ENCODE data around the gene OR2T35.
"Not testable (repeated sequence)": the region's sequence is repeated elsewhere in the genome, so short reads cannot be mapped to it uniquely, and the experiment has no call there.

The OR2T35 gene, protein sequence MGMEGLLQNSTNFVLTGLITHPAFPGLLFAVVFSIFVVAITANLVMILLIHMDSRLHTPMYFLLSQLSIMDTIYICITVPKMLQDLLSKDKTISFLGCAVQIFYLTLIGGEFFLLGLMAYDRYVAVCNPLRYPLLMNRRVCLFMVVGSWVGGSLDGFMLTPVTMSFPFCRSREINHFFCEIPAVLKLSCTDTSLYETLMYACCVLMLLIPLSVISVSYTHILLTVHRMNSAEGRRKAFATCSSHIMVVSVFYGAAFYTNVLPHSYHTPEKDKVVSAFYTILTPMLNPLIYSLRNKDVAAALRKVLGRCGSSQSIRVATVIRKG

GRCh38 chr1:248645178-248645577 is at the start of gene OR2T35:
OR2T35 (minus strand) TSS chr1:248645278; CDS start chr1:248639258, 6,020 bp downstream.
- DNase-seq (ENCODE audit: low spot score): not testable (repeated sequence)

- DNase-seq (ENCODE audit: low spot score): no peak
These were observed 46.6 kb upstream of the OR2T35 start for GRCh38 chr1:248691567-248692155.

DNA sequence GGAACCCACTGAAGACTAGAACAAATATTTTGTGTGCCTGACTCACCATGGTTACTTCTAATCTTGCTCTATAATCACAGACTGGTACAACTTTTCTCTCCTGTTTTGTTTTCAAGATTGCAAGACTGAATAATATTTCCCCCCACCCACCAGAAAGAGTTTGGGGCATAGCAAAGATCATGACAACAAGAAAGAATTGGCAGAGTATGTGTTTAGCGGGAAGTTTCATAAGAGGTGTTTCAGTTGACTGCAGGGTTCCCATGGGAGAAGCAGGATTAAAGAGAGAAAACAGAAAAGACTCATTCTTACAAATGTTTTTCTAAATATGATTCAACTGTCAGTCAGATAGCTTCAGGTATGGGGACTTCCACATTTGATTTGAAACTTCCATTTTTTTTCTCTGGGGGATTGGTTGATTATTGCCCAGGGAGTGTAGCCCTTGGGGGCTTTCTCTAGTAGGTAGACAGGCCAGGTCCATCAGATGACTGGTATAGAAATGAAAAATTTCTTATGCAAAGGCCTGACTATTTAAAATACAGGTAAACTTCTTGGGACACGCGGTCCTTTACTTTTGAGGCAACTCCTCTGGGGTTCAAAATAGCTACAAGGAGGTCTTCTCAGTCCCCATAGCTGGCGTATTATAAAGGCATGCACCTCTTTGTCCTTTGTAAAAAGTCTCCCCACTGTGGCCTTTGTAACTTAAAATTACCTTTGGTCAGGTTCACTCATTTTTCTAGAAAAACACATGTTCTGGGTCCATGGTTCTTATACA is 43.6 kb upstream of the OR2T35 start:
- DNase-seq (ENCODE audit: low spot score): no peak

DNA sequence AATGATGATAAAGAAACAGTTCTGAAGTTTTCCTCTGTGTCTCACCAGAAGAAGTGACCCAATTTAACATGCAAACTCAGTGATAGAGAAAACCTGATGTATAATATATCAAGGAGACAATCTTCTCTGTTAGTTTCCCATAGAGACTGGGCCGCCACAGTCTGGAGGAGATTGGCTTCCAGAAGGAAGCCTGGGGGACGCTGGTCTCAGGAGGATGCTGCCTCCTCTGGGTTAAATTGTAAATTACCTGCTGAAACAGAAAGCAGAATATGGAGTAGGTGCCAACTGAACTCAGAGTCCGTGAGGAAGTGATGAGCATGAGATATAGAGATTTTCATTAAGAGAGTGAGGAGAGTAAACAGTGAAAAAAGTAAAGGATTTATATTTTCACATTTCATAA is 41.7 kb upstream of the OR2T35 start:
- DNase-seq (ENCODE audit: low spot score): no peak

GRCh38 chr1:248681651-248682050 is 36.6 kb upstream of the OR2T35 start:
- no peak for DNase-seq (ENCODE audit: low spot score)

DNA sequence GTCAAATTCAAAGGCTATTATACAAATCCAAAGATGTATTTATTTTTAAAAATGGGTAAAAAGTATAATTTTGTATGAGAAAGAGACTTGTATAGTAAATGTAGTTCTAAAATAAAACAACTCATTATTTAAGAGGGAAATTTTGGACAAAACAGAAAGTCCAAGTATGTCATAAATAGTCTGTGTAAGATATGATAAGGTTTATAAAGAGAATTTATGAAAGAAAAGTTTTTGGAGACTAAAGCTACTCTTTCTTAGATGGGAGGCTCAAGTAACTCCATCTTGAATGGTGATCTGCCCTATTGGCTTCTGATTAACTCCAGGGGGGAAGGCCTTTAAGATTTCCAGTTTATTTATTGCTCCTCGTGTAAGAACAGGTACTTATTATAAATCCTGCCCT is 24.9 kb upstream of the OR2T35 start:
- DNase-seq (ENCODE audit: low spot score): no peak

- DNase-seq (ENCODE audit: low spot score): not testable (repeated sequence)
These were observed 18.6 kb upstream of the OR2T35 start for GRCh38 chr1:248663453-248664328.

GRCh38 chr1:248656797-248657196 is 11.7 kb upstream of the OR2T35 start:
- DNase-seq (ENCODE audit: low spot score): not testable (repeated sequence)

DNA sequence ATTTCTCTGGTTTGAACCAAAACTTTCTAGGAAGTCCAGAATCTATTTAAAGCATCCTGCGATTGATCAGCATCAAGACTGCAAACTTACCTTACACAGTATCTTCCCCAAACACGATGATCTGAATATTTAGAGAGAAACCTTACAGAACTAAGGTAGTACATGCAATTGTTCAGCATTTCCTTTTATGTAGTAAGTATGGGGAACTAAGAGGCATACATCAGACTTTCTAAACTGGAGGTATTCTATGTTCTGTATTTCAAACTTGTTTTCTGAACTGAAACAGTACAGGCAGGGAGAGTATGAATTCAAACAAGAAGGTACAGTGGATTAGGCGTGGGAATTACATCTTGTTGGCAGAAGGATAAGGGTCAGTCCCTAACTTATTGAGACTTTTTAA is 10.3 kb upstream of the OR2T35 start, which contains the start of gene OR2T27:
Gene OR2T27 (minus strand): TSS at position 175 of the 400 bp plus-strand sequence. CDS start 4,644 bp downstream, outside the sequence.
- DNase-seq (ENCODE audit: low spot score): not testable (repeated sequence)

GRCh38 chr1:248648770-248649536 is 3.9 kb upstream of the OR2T35 start:
- DNase-seq (ENCODE audit: low spot score): not testable (repeated sequence)

DNA sequence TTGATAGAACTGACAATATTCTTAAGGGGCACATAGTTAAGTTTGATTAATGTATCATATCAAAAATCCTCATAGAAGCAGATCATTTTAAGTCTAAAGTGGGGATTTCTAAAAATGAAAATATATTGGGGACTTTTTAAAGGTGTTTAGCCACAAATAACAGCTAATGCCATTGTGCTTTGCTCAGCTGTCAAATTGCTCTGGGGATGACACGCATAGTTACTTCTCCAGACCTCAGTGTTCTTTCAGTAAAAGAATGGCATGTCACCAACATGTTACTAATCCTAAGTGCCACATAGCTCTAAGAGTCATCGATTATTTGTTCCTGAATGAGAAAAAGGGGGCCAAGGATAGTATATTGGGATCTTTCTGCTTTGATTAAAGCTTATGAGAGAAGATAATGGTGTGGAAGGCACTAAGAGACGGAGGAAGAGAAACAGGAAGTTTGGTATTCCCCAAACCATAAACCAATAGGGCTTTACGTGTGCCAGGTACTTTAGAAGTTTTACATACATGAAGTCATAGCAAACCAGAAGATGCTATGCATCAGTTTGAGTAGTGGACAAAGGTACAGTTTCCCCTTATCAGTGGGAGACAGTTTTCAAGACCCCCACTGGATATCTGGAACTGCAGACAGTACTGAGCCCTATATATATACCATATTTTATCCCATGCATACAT is 2.0 kb downstream of the OR2T35 start:
- not testable (repeated sequence) for DNase-seq (ENCODE audit: low spot score)

DNA sequence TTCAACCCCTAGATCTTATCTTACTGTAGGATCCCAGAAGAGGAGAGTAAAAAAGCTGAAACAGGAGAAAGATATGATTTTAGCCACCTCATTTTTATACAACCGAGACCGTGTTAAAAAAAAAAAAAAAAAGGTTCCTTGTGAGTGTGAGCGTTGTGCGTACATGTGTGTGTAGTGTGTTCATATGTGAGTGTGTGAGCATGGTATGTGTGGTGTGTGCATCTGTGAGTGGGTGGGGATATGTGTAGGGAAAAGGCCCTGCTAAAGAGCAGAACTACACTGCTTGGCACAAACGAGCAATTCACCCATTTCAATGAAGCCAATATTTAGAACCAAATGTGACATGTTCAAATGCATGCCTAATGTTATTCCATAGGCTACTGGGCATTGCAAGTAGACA is 3.5 kb downstream of the OR2T35 start:
- DNase-seq (ENCODE audit: low spot score): not testable (repeated sequence)

DNA sequence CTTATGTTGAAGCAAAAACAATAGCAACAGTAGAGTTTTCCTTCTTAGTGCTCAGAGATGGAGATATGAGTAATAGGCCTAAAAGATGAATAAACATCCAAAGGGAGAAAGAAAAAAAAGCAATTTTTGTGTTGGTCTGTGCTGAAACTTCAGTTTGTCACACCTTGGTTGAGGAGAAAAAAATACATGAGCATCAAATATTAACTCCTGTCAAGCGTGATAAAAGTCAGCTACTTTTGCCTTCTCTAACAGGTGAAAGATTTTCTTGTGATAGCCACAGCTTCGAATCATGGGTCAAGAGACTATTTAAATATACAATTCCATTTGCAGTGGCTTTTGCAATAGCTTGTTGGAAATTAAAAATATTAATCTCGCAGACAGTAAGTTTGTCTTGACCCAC is 4.2 kb downstream of the OR2T35 start:
- DNase-seq (ENCODE audit: low spot score): not testable (repeated sequence)

DNA sequence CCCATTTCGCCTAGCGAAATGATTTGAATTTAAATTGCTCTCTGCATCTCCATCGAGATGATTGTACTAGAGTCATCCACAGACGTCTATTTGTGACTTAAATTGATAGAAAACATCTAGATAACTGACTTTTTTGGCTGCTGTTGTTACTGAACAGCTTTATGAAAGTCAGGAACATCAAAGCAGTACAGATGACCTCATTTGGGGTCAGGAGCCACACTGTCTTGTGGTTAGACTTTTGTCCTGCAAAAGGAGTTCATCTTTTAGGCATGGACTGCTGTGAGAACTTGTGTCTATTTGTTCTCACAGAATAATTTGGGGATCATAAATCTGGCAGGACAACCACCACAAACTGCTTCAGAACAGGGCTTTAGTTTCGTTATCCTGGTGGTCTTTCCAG is 5.4 kb downstream of the OR2T35 start:
- not testable (repeated sequence) for DNase-seq (ENCODE audit: low spot score)

DNA sequence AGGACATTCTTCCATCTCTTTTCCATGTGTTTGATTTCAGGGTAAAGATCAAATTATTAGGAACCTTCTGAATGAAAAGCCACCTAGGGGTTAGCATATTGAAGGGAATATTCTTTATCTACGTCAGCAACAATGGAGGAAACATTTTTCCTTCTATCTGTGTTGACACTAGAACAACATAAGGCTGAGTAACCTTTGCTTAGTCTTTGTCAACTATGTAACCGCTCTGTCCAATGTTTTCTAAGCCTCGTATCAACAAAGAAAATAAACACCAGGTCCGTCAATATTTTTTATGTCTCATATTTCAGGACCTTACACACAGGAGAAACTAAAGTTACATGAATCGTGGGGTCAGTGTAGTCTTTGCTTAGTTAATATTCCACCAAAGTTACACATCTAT is 8.5 kb downstream of the OR2T35 start:
- DNase-seq (ENCODE audit: low spot score): not testable (repeated sequence)

DNA sequence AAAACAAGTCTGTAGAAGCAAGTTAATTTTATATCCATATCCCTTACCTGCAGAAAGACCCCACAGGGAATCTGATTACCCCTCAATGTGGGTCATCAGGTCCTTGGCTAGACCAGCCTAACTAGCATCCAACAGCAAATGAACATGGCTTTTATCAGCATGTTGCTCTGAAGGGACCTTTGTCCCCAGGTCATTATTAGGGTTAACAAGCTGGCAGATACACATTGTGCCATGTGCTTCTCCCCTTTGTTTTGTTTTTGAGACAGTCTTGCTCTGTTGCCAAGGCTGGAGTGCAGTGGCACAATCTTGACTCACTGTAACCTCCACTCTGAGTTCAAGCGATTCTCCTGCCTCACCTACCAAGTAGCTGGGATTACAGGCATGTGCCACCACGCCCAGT is 10.1 kb downstream of the OR2T35 start, which contains the start of gene OR2T11:
Gene OR2T11 (minus strand): TSS at position 101 of the 400 bp plus-strand sequence. CDS start 7,963 bp downstream, outside the sequence.
- not testable (repeated sequence) for DNase-seq (ENCODE audit: low spot score)

DNA sequence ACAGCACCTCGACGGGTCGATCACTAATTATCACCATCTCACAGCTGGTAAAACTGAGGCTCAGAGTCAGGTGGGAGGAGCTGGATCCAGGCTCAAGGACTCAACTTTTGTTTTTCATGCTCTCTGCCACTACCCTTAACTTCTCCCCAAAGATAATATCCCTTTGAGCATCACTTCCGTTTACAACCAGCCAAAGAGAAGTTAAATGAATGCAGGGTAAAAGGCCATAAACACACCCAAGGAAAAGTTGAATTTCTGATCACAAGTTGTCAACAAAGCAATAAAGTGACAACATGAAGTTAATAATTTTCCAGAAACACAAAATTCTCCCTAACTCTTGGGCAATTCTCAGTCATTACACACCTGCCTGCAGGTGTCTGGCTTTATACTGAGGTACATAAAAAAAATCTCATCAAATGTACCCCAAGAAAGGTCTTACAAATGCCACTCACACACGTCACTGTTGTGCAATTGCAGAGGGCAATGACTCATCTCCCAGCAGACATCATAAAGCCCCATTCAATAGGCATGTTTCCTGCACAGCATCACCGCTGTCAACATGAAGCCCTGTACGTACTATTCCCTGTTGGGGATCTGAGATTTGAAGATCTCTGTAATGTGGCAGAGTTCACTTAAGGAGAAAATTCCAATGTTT is 13.6 kb downstream of the OR2T35 start:
- no peak for DNase-seq (ENCODE audit: low spot score)

DNA sequence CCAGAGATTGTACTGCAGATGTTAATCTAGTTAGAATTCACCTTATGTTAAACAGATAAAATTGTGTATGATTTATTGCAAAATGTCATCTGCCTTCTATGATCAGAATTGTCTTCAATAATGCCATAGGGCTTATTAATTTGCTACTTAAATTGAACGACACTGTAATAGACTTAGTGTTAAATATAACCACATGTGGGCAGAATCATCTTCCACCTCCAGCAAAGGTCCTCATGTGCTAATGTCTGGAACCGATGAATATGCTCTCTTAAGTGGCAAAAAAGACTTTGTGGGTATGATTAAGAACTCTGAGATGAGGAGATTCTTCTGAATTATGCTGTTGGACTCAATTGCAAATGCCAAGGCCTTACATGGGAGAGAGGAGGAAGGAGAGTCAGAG is 14.5 kb downstream of the OR2T35 start:
- DNase-seq (ENCODE audit: low spot score): no peak

- DNase-seq (ENCODE audit: low spot score): no peak
These were observed 16.9 kb downstream of the OR2T35 start for GRCh38 chr1:248627971-248628844.

Data from pons (tissue), 1 donor.